Measurements from ENCODE around the gene TMEM233.

GRCh38 chr12:119684711-119685369 is 91.3 kb downstream of the TMEM233 start:
- TF ChIP-seq CTCF (IDR thresholded peaks at IDR 0.05) (no peak), E2F4 (CRISPR knock-in tag; IDR thresholded peaks at IDR 0.05; ENCODE audit: borderline replicate concordance, low read depth) (no peak), FOXK1 (CRISPR knock-in tag; IDR thresholded peaks at IDR 0.05) (no peak), NFYB (CRISPR knock-in tag; conservative IDR thresholded peaks at IDR 0.05; ENCODE audit: low read depth) (no peak), ZNF416 (CRISPR knock-in tag; IDR thresholded peaks at IDR 0.05) (no peak), HMGXB4 (CRISPR knock-in tag; IDR thresholded peaks at IDR 0.05) (no peak), ZNF121 (CRISPR knock-in tag; IDR thresholded peaks at IDR 0.05) (no peak), USF2 (CRISPR knock-in tag; IDR thresholded peaks at IDR 0.05) (no peak)
